MM.1S (cell line): ENCODE results near the gene XXYLT1.

ENCODE experiments used
- DNase-seq: peaks from one replicate; pipeline ENCODE4 v3.0.0-alpha.2; 2015
- H2AFZ ChIP-seq: fragments of 300-600 bp; sonication (generic); 2 replicates; pipeline ENCODE4 v1.6.0; 2016; ENCODE audit warnings: antibody characterized with exemption, low read length
- H3F3A ChIP-seq: fragments of 300-600 bp; sonication (generic); 2 replicates; pipeline ENCODE4 v1.6.1; 2016; ENCODE audit warnings: mild to moderate bottlenecking, antibody characterized with exemption, low read length, moderate library complexity, mixed read lengths; ENCODE audit not compliant: insufficient read depth
- H3K27ac ChIP-seq: fragments of 300-600 bp; sonication (generic); 2 replicates; pipeline ENCODE4 v1.5.1; 2016; ENCODE audit warnings: mild to moderate bottlenecking, low read length
- H3K27me3 ChIP-seq: fragments of 300-600 bp; sonication (generic); replicated peaks from 2 replicates; pipeline ENCODE4 v1.6.0; 2016; ENCODE audit warnings: low read length; ENCODE audit not compliant: insufficient read depth
- H3K36me3 ChIP-seq: fragments of 300-600 bp; sonication (generic); replicated peaks from 2 replicates; pipeline ENCODE4 v1.6.1; 2016; ENCODE audit warnings: mild to moderate bottlenecking, low read length, mixed read lengths; ENCODE audit not compliant: insufficient read depth
- H3K4me1 ChIP-seq: fragments of 300-600 bp; sonication (generic); 2 replicates; pipeline ENCODE4 v1.6.1; 2016; ENCODE audit warnings: low read length, mixed read lengths
- H3K4me2 ChIP-seq: fragments of 300-600 bp; sonication (generic); 2 replicates; pipeline ENCODE4 v1.6.0; 2016; ENCODE audit warnings: low read depth, low read length
- H3K4me3 ChIP-seq: fragments of 300-600 bp; sonication (generic); 2 replicates; pipeline ENCODE4 v1.5.1; 2016; ENCODE audit warnings: low read length, mixed read lengths
- H3K79me2 ChIP-seq: fragments of 300-600 bp; sonication (generic); 2 replicates; pipeline ENCODE4 v1.6.1; 2016; ENCODE audit warnings: mixed run types, low read length, mixed read lengths
- H3K9ac ChIP-seq: fragments of 300-600 bp; sonication (generic); 2 replicates; pipeline ENCODE4 v1.6.1; 2016; ENCODE audit warnings: low read length, mixed read lengths
- H3K9me2 ChIP-seq: fragments of 300-600 bp; sonication (generic); replicated peaks from 2 replicates; pipeline ENCODE4 v1.6.1; 2016; ENCODE audit warnings: mild to moderate bottlenecking, low read length, mixed read lengths; ENCODE audit not compliant: insufficient read depth
- H3K9me3 ChIP-seq: fragments of 300-600 bp; sonication (generic); replicated peaks from 2 replicates; pipeline ENCODE4 v1.6.1; 2016; ENCODE audit warnings: mild to moderate bottlenecking, low read length, mixed read lengths; ENCODE audit not compliant: insufficient read depth
- H4K20me1 ChIP-seq: fragments of 300-600 bp; sonication (generic); 2 replicates; pipeline ENCODE4 v1.6.1; 2016; ENCODE audit warnings: mild to moderate bottlenecking, low read length, moderate library complexity, mixed read lengths; ENCODE audit not compliant: insufficient read depth
- CTCF ChIP-seq: fragments of 300-600 bp; sonication (generic); IDR thresholded peaks from 2 replicates; pipeline ENCODE4 v1.5.1; 2016; ENCODE audit warnings: antibody characterized with exemption, low read length, mixed read lengths
- EZH2 ChIP-seq: fragments of 300-600 bp; sonication (generic); optimal IDR thresholded peaks from 2 replicates; pipeline ENCODE3; 2017; ENCODE audit warnings: low read depth, mild to moderate bottlenecking, antibody characterized with exemption, low read length, mixed read lengths
- EZH2phosphoT487 ChIP-seq: fragments of 300-600 bp; sonication (generic); IDR thresholded peaks from 2 replicates; pipeline ENCODE4 v1.6.1; 2018; ENCODE audit warnings: antibody characterized with exemption, low read length

Gene XXYLT1

GRCh38 chr3:195255176-195255500 lies 15.8 kb downstream of the XXYLT1 start:
- no peaks in the 10 kb centered on the region for H3K79me2 ChIP-seq
- H3K4me1 ChIP-seq = peaks cover 5% of the 10 kb centered on the region
- peaks cover 13% of the 10 kb centered on the region; the same call in 1 of the 2 replicates for H3F3A ChIP-seq
- H3K36me3 ChIP-seq = no peaks in the 10 kb centered on the region
- no peaks in the 10 kb centered on the region for H3K9me2 ChIP-seq
- no peak overlapping the region for H3K4me2 ChIP-seq
- H3K9me3 ChIP-seq = no peaks in the 10 kb centered on the region
- TF ChIP-seq EZH2phosphoT487 = no peak
- no peak for TF ChIP-seq EZH2
- no peak for TF ChIP-seq CTCF
- H2AFZ ChIP-seq = no peak overlapping the region
- no peak overlapping the region for H3K9ac ChIP-seq
- no peak for DNase-seq
- no peak overlapping the region for H3K27ac ChIP-seq
- no peaks in the 10 kb centered on the region for H3K27me3 ChIP-seq
- no peak overlapping the region for H3K4me3 ChIP-seq
- no peaks in the 10 kb centered on the region for H4K20me1 ChIP-seq

GRCh38 chr3:195254454-195255175 lies 16.3 kb downstream of the XXYLT1 start:
- peaks cover 10% of the 10 kb centered on the region; the same call in 1 of the 2 replicates for H3F3A ChIP-seq
- H3K4me2 ChIP-seq = no peak overlapping the region
- H3K4me1 ChIP-seq = peaks cover 4% of the 10 kb centered on the region
- no peak for DNase-seq
- H3K9me2 ChIP-seq = no peaks in the 10 kb centered on the region
- H2AFZ ChIP-seq = no peak overlapping the region
- H3K9me3 ChIP-seq = no peaks in the 10 kb centered on the region
- no peak overlapping the region for H3K27ac ChIP-seq
- no peaks in the 10 kb centered on the region for H3K36me3 ChIP-seq
- H3K9ac ChIP-seq = no peak overlapping the region
- no peaks in the 10 kb centered on the region for H3K27me3 ChIP-seq
- no peak overlapping the region for H3K4me3 ChIP-seq
- TF ChIP-seq CTCF = no peak
- no peak for TF ChIP-seq EZH2phosphoT487
- TF ChIP-seq EZH2 = no peak
- H3K79me2 ChIP-seq = no peaks in the 10 kb centered on the region
- no peaks in the 10 kb centered on the region for H4K20me1 ChIP-seq

- no peaks in the 10 kb centered on the region for H3K36me3 ChIP-seq
- no peak overlapping the region for H3K4me3 ChIP-seq
- H3K9me2 ChIP-seq = no peaks in the 10 kb centered on the region
- H3F3A ChIP-seq = peaks cover 5% of the 10 kb centered on the region; the same call in 1 of the 2 replicates
- H3K9ac ChIP-seq = no peak overlapping the region
- DNase-seq = no peak
- H3K4me1 ChIP-seq = no peaks in the 10 kb centered on the region
- no peaks in the 10 kb centered on the region for H3K79me2 ChIP-seq
- no peaks in the 10 kb centered on the region for H3K9me3 ChIP-seq
- TF ChIP-seq EZH2 (no peak), EZH2phosphoT487 (no peak), CTCF (no peak)
- H3K4me2 ChIP-seq = no peak overlapping the region
- H3K27me3 ChIP-seq = no peaks in the 10 kb centered on the region
- no peak overlapping the region for H2AFZ ChIP-seq
- no peak overlapping the region for H3K27ac ChIP-seq
- H4K20me1 ChIP-seq = no peaks in the 10 kb centered on the region
Measured at GRCh38 chr3:195253923-195254432, 17.0 kb downstream of the XXYLT1 start.
